Measurements from ENCODE around the gene PTGR1. TPM values are rescaled to one million over a fixed set of nuclear protein-coding genes. Genes with fewer than 3 reads are reported as not detected.
A peak's percentile ranks its signal among the peaks of the same experiment; 100 is the strongest.

PTGR1 gene
- total and polyA plus RNA-seq, 2 of the 8 experiments (the other 6 are each of a cell fraction or from before 2014, with no cell fraction given), result 16.9 to 28.5 TPM

DNA sequence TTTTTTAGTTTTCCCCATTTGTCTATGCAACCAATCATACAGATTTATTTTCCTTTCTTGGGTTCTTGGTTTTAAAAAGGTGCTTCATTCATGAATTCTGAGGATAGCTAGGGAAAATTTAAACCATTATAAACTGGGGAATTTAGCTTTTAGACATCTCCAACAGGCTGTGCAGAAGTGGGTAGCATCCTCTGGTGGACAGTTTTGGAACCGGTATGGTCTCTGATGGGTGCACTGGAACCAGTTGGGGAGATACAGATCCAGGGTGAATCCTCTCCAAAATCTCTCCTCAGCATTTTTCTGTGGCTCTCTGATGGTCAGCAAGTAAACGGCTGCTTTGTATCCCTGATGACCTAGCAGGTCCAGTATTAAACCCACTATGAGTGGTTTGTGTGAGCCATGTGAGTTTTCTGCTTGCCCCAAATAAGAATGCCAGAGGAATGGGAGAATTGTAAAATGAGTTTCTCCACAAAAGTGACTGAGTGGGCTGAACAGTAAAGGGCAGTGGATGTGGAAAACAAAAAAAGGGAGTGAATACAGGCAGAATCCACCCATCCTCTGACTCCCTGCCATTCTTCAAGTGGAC, 22.5 kb upstream of the PTGR1 start:
- TF ChIP-seq SAP30 (IDR thresholded peaks at IDR 0.05; ENCODE audit: insufficient read depth, insufficient replicate concordance, low read length) (no peak), RAD21 (IDR thresholded peaks at IDR 0.05 in 1 of 2, conservative IDR thresholded peaks at IDR 0.05 in 1 of 2; ENCODE audit: low read depth in 2 of 2, low read length in 2 of 2) (peak; percentile 71 to 77), CTCF (IDR thresholded peaks at IDR 0.05; ENCODE audit: control extremely low read depth in 1 of 3, insufficient read depth in 1 of 3, low read depth in 1 of 3, low read length in 3 of 3) (peak; percentile 64 to 79 (median 70)), RBBP5 (IDR thresholded peaks at IDR 0.05; ENCODE audit: borderline replicate concordance, low read depth, low read length) (no peak), NRF1 (IDR thresholded peaks at IDR 0.05; ENCODE audit: low read depth, low read length) (no peak), POLR2AphosphoS5 (IDR thresholded peaks at IDR 0.05; ENCODE audit: low read depth, low read length) (no peak), SIX5 (IDR thresholded peaks at IDR 0.05; ENCODE audit: low read depth, low read length) (no peak)
- no peak overlapping the region for H2AK5ac ChIP-seq (ENCODE audit: low read depth, low read length)
- H4K91ac ChIP-seq (replicated peaks; ENCODE audit: insufficient read length, low read length), result no peak overlapping the region
- no peak overlapping the region for H3K23ac ChIP-seq (ENCODE audit: insufficient read length)
- no peaks in the 10 kb centered on the region for H3K23me2 ChIP-seq (ENCODE audit: low read depth, low read length)
- no peak overlapping the region for H2BK5ac ChIP-seq (ENCODE audit: low read depth, low read length)
- H3K9me3 ChIP-seq (ENCODE audit: insufficient read depth in 2 of 2, low read depth in 1 of 2, low read length in 1 of 2), result peaks cover 0 to 3% of the 10 kb centered on the region in 2 experiments; a peak in 1 of 4 replicates
- CTCF ChIA-PET (ENCODE audit: partially characterized antibody), result interaction anchor here (0.6 to 3.8 kb wide), 27 partner anchors 10 to 1694 kb away, joined by 3 to 42 read pairs (median 4); partner anchors contain the start of gene PTGR1
- H3K9ac ChIP-seq (replicated peaks in 1 of 4; ENCODE audit: extremely low read depth in 1 of 4, low read depth in 3 of 4, low read length in 3 of 4), result no peak overlapping the region
- H2AFZ ChIP-seq (ENCODE audit: low read length), result no peak overlapping the region
- H3K4me3 ChIP-seq (ENCODE audit: extremely low read depth in 1 of 4, insufficient read depth in 2 of 4, low read depth in 3 of 4, low read length in 4 of 4), result no peak overlapping the region
- no peak overlapping the region for H2BK20ac ChIP-seq (ENCODE audit: low read length)
- H3K4ac ChIP-seq (replicated peaks; ENCODE audit: insufficient read length, low read depth, low read length), result no peak overlapping the region
- POLR2A ChIA-PET (ENCODE audit: partially characterized antibody), result interaction anchor here (0.7 to 2.3 kb wide), 3 partner anchors 9 to 79 kb away, joined by 3 to 11 read pairs (median 8); partner anchors contain the start of genes DNAJC25 and PTGR1
- FAIRE-seq, result peak; percentile 68
- H2BK120ac ChIP-seq (replicated peaks; ENCODE audit: low read depth, low read length), result no peak overlapping the region
- H3K4me1 ChIP-seq (replicated peaks in 1 of 4; ENCODE audit: control insufficient read depth in 3 of 4, insufficient read depth in 4 of 4, low read length in 3 of 4), result no peaks in the 10 kb centered on the region
- peaks cover 0 to 1% (median 0%) of the 10 kb centered on the region in 4 experiments; a peak in 1 of 7 replicates for H3K27me3 ChIP-seq (replicated peaks in 1 of 4; ENCODE audit: control insufficient read depth in 3 of 4, extremely low read depth in 1 of 4, insufficient read depth in 3 of 4, low read length in 3 of 4)
- H4K5ac ChIP-seq (ENCODE audit: insufficient read length, low read depth, low read length), result no peak overlapping the region
- H3K14ac ChIP-seq (ENCODE audit: insufficient read length), result no peak overlapping the region
- no peak for DNase-seq (ENCODE audit: low read depth in 1 of 2, low spot score in 2 of 2)
- no peak overlapping the region for H4K8ac ChIP-seq (ENCODE audit: extremely low read depth, insufficient read depth, low read length)
- no peak overlapping the region for H2BK12ac ChIP-seq (ENCODE audit: low read depth, low read length)
- no peak overlapping the region for H3K27ac ChIP-seq (ENCODE audit: low read depth, low read length)
- H3K79me2 ChIP-seq (ENCODE audit: control insufficient read depth in 1 of 2, insufficient read depth in 2 of 2, low read length in 2 of 2), result no peaks in the 10 kb centered on the region
- H3K36me3 ChIP-seq (ENCODE audit: control insufficient read depth in 2 of 4, insufficient read depth in 4 of 4, low read length in 3 of 4), result no peaks in the 10 kb centered on the region
- no peaks in the 10 kb centered on the region for H3K79me1 ChIP-seq (ENCODE audit: low read depth, low read length)
- H3K56ac ChIP-seq (replicated peaks; ENCODE audit: insufficient read length, low read depth, low read length), result no peak overlapping the region
- H3K4me2 ChIP-seq (ENCODE audit: insufficient read depth in 1 of 2, low read depth in 2 of 2, low read length in 2 of 2), result no peak overlapping the region
- WGBS, 2 experiments (ENCODE audit: extremely low coverage in 1 of 2, insufficient coverage in 1 of 2, insufficient read length in 1 of 2, insufficient replicate concordance in 2 of 2, low coverage in 1 of 2, low lambda C conversion rate in 2 of 2, missing lambda C conversion rate in 1 of 2), result 52% methylated on average over 2 of the region's 2 CpGs; no CpG with 5 or more reads in 1 of the 2 experiments
- no peak overlapping the region for H3K18ac ChIP-seq (ENCODE audit: extremely low read depth, low read length)
- H2BK15ac ChIP-seq (ENCODE audit: low read length), result no peak overlapping the region
- H4K20me1 ChIP-seq (replicated peaks in 1 of 2; ENCODE audit: control insufficient read depth in 1 of 2, insufficient read depth in 2 of 2, low read length in 2 of 2), result no peaks in the 10 kb centered on the region

Measured in H1 (cell line).